HL-60 (cell line): ENCODE measurements around the gene CRHBP.
"Not testable (repeated sequence)": the region's sequence is repeated elsewhere in the genome, so short reads cannot be mapped to it uniquely, and the experiment has no call there.

Experiments used
- DNase-seq, 2 experiments: peaks; one replicate each; pipeline ENCODE4 v3.0.0-alpha.2; 2010 to 2020; ENCODE audit warnings: low read depth in 1 of 2, low spot score in 1 of 2
- H3K27ac ChIP-seq: fragments of 250-450 bp; sonication (Bioruptor Pico); replicated peaks from 2 replicates; pipeline ENCODE4 v1.5.1; 2020; ENCODE audit warnings: mild to moderate bottlenecking, moderate library complexity
- H3K27me3 ChIP-seq: fragments of 250-450 bp; sonication (Bioruptor Pico); 2 replicates; pipeline ENCODE4 v1.5.1; 2021; ENCODE audit warnings: mild to moderate bottlenecking, moderate library complexity; ENCODE audit not compliant: insufficient read depth, poor library complexity, severe bottlenecking
- H3K4me3 ChIP-seq: replicated peaks from 2 replicates; pipeline ENCODE4 v1.5.1; 2011; ENCODE audit warnings: mild to moderate bottlenecking, control low read depth, low read length; ENCODE audit not compliant: insufficient read depth
- CTCF ChIP-seq: IDR thresholded peaks from one replicate; pipeline ENCODE4 v1.5.1; 2011; ENCODE audit warnings: low read length, control low read depth, inconsistent platforms; ENCODE audit not compliant: insufficient read depth
- GABPA ChIP-seq: IDR thresholded peaks from 2 replicates; pipeline ENCODE4 v1.6.1; 2012; ENCODE audit warnings: low read depth
- POLR2AphosphoS5 ChIP-seq: IDR thresholded peaks from 2 replicates; pipeline ENCODE4 v1.6.1; 2012; ENCODE audit warnings: low read depth
- REST ChIP-seq: IDR thresholded peaks from 2 replicates; pipeline ENCODE4 v1.6.1; 2012; ENCODE audit warnings: low read depth; ENCODE audit not compliant: insufficient replicate concordance
- SPI1 ChIP-seq: IDR thresholded peaks from 2 replicates; pipeline ENCODE4 v1.6.1; 2012; ENCODE audit warnings: low read depth, mild to moderate bottlenecking, borderline replicate concordance
- long read RNA-seq: library from polyadenylated mRNA; unstranded; transcript quantifications from one replicate; pipeline ENCODE4 v2.0.0, GENCODE V29; 2020

CRHBP gene
- long read RNA-seq: 0 reads

- TF ChIP-seq POLR2AphosphoS5: no peak
- no peak for TF ChIP-seq GABPA
- TF ChIP-seq SPI1: no peak
- no peak for TF ChIP-seq REST
- no peak for TF ChIP-seq CTCF
- Histone ChIP-seq H3K27ac (no peak within 1 kb of the TSS), H3K27me3 (peaks cover 5% of the 10 kb centered on the region), H3K4me3 (no peak within 1 kb of the TSS)
- DNase-seq: no peak
Measured at GRCh38 chr5:76952795-76953536, at the start of gene CRHBP. TSS of gene CRHBP (plus strand) at chr5:76953045. CDS start at chr5:76953135, 90 bp downstream.

GRCh38 chr5:76908166-76908565, 44.7 kb upstream of the CRHBP start:
- TF ChIP-seq GABPA: no peak
- TF ChIP-seq CTCF: no peak
- no peak for TF ChIP-seq SPI1
- no peak for TF ChIP-seq REST
- no peak for TF ChIP-seq POLR2AphosphoS5
- no peak overlapping the region for H3K4me3 ChIP-seq
- no peak overlapping the region for H3K27ac ChIP-seq
- H3K27me3 ChIP-seq: no peaks in the 10 kb centered on the region
- DNase-seq: no peak

- H3K27ac ChIP-seq, H3K4me3 ChIP-seq, DNase-seq: not testable (repeated sequence)
Measured at GRCh38 chr5:76910344-76910933, 42.4 kb upstream of the CRHBP start.

GRCh38 chr5:76914671-76915070, 38.2 kb upstream of the CRHBP start:
- not testable (repeated sequence) for DNase-seq, H3K4me3 ChIP-seq, H3K27me3 ChIP-seq, H3K27ac ChIP-seq

More at GRCh38 chr5:76910344-76910933, 42.4 kb upstream of the CRHBP start:
- H3K27me3 ChIP-seq: not testable (repeated sequence)

- Histone ChIP-seq H3K27me3 (no peaks in the 10 kb centered on the region), H3K4me3 (no peak overlapping the region), H3K27ac (no peak overlapping the region)
- no peak for TF ChIP-seq CTCF
- TF ChIP-seq REST: no peak
- no peak for TF ChIP-seq POLR2AphosphoS5
- no peak for TF ChIP-seq SPI1
- no peak for TF ChIP-seq GABPA
- DNase-seq: no peak
Measured at GRCh38 chr5:76918539-76918938, 34.3 kb upstream of the CRHBP start.
